ENCODE data around the gene OSBPL1A.

OSBPL1A gene

DNA sequence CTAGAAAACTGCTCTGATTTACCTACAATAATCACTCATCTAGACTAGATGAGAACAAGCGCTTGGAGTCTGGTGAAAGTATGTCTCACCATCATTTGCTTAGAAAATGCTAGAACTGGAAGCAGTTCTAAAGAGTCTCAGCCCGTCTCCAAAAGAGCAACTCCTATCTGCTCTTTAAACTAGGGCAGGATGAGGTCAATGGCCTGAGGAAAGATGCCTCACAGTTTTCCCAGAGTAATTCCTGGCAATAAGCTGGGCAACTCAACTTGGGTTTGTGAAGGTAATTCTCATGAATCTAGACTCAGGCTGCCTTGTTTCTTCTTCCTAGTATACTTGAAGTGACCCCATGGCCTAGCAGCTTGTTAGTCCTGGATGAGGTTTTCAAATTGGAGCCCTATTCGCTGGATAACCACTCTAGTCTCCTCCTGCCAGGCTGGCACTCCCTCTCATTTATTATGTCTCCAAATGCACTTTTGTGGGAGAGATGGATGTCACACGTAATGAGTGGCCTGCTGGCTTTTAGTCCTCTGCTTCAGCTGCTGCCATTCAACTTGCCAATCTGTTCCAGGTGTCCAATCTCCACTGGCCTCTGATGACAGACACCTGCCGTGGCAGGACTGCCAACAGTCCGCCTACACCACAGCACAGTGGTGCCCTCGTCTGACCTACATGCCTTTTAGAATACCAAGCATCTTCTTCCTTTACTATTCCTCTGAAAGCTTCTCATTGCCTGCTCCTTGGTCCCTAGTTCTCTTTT is 177.9 kb downstream of the OSBPL1A start:
- no peak for DNase-seq (ENCODE audit: low spot score)

DNA sequence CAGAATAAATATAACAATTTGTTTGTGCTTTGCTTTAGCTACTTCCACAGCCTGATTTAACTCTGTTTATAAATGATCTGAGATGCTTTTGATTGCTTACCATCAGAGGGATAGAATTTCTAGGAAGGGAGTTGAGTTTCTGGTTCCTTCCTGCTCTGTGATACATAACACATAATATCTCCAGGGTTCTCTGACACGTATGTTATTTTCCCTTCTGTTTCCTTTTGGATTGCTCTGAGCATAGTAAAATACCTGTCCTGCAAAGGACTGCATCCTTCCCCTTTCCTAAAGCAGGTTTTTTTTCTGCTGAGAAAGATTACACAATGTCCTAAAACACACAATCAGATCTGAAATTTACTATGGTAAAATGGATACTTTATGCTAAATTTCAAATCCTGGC is 182.7 kb downstream of the OSBPL1A start:
- no peak for DNase-seq (ENCODE audit: low spot score)

DNA sequence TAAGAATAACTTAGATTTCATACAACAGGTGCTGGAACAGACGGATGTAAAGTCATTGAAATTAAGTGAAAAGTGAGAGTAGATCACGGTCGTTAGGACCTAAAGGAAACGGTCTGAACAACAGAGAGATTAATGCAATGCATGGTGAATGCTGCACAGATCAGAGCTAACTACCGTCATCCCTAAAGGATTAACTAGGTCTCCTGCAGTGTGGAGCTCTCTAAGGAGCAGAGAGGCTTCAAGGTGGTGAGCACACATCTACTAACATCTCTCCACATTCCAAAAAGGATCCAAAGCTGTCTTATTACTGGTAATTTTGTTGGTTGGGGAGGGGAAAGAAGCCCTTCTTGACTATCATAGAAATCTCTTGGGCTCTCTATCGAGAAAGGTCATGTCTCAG is 183.5 kb downstream of the OSBPL1A start:
- no peak for DNase-seq (ENCODE audit: low spot score)

DNA sequence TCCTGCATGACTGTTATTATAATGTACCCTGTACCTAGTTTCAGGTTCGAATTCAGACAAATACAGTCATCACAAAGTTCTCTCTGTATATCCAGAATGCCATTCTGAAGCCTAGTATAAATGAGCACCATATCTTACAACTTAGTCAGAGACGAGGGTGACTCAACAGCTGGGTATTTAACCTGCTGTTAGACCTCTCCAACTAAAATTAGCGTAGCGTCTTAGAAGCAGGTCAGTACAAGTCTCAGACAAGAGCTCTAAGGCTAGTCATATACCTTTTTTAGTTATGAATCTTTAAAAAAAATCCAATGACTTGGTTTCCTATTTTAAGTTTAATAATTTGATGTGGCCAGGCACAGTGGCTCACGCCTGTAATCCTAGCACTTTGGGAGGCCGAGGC is 184.7 kb downstream of the OSBPL1A start:
- DNase-seq (ENCODE audit: low spot score) = no peak

DNA sequence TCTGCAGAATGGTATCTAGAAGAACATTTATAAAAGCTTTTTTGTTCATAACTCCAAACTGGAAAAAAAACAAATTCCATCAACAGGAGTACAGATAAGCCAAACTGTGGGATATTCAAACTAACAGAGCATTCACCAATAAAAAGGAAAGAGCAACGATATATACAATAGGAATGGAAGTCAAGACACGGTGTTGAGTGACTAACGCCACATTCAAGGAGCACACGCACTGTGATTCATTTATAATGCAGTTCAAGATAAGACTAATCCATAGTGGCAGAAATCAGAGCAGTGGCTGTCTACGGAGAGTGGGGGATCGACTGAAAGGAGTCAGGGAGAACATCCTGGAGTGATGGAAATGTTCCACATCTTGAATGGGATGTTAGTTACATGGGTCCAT is 188.1 kb downstream of the OSBPL1A start:
- DNase-seq (ENCODE audit: low spot score) = no peak

DNA sequence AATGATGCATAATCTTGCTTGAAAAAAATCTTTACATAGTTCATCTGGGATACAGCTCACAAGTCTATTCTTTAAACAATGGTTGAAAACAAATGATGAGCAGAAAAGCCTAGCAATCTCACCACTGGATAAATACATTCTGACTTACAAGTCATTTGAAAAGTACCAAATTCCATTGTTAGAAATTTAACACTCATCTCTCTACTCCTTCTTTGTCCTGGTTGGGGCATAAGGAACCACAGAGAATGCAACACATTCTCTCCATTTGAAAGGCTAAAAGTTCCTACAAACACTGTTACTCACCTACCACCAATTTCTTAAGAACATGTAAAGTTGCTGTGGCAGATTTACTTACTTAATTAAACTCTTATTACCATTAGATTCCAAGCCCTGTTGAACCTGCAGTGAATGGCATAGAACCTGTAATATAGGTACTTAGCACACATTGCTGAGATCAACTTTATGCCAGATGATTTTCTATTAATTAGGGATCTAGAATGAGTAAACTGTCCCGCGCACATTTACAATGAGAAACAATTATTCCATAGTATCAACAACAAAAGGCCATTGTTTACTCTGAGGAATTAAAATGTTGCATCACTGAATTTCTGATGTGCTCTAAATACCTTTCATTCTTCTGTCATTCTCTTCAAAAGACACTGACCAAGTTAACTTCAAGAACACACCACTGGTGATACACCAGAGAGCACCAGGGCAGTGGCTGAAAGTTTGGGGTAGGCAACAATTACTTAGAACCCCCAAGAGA is 189.2 kb downstream of the OSBPL1A start:
- no peak for DNase-seq (ENCODE audit: low spot score)

DNA sequence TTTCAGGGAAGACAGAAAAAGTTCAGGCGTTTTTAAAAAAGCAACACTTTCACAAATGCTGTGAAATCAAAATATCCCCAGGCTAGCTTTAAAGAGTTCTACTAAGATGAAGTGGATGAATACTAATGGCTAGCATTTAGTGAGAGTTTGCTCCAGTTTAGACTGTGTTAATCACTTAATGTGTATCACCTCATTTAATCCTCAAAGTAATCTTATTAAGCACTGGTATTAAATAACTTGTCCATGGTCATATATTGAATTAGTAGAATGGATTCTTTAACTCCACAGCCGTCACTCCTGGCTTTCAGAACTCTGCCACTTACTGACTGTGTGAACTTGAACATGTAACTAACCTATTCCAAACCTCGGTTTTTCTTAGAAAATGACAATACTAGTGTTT is 192.7 kb downstream of the OSBPL1A start:
- DNase-seq (ENCODE audit: low spot score) = no peak

DNA sequence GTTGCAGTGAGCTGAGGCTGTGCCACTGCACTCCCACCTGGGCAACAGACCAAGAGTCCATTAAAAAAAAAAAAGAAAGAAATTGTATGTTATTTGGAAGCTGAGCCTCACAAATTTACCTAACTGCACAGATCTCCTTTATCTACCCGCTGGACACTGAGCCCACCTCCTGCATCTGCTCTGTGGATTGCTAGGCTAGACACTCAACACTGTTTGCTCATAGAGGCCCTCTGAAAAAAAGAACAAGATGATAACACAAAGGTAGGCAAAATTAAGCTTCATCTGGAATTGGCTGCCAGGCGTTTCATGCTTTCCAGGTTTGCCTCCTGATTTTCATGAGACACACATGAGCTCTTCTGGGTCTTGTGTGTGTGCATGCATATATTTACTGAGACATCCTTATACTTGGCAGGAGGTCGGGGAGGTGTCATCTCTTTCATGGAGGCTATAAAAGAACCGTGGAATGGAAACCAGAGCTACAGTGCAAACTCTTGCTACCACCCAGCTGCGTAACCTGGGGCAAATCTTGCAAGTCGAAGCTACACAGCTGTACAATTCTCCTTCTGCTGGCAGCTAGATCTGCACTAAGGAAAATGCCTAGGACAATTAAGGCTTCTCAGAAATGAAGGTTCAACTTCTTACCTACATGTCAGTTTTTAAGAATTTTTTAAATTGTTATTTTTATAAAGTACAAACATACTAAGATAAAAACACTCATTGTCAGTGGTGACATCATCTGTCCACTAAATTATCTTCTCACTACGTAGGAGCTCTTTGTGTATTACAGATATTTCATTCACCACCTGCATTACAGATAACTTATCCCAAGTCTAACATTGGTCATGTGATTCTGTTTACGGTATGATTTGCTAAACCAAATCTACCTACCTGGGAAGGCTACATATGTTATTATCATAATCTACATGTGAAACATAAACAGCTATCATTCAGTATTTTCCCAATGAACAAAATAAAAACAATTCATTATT is 195.6 kb downstream of the OSBPL1A start:
- no peak for DNase-seq (ENCODE audit: low spot score)

DNA sequence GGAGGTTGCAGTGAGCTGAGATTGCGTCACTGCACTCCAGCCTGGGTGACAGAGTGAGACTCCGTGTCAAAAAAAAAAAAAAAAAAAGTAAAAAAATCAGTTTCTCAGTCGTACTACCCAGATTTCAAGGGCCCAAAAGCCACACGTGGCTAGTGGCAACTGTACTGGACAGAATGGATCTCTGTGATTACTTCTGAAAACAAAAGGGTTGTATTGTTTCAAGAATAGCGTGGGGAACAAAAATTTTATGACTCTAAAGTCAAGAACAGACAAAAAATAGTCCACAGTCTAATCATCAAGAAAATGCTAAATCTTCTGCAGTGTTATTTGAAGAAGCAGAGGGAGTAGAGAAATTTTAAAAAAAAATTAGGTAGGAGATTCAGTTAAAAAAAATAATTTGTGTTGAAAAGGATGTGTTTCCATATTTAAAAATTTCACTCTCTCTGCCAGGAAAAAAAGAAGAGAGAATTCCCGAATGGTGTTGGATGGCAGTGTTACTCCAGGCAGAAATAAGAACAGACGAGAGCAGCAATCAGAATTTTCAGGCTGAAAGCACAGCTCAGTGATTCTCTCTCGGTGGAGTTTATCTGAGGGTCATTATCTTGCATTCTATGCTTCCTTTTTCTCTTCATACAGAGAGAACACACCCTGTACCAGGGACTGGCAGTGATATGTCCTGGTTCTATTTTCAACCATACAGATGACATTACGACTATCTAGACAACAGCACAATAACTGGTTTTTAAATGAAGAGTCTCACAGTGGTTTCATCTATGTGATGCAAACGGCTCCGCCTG is 196.9 kb downstream of the OSBPL1A start:
- DNase-seq (ENCODE audit: low spot score) = no peak

DNA sequence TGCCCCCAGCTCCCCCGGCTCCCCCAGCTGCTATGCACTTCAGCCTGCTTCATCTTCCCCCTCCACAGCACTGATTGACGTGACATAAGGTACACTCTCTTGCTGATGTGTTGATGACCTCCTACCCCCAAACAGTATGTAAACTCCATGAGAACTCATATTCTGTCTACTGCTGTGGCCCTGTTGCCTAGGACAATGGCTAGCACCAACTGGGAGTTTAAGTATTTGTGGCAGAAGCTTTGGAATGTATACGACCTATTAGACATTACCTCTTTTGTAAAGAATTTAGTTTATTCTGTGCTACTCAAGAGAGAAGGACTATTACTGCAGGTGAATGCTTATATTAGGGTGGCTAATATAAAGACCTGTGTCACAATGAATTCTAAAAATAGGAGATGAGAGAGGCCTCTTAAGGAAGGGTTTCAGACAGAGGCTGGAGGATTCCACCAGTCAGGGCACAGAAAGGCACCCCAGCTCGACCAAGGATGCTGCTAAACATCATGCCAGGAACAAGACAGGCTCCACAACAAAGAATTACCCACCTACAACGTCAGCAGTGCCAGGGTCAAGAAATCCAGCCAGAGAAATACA is 198.2 kb downstream of the OSBPL1A start:
- no peak for DNase-seq (ENCODE audit: low spot score)

DNA sequence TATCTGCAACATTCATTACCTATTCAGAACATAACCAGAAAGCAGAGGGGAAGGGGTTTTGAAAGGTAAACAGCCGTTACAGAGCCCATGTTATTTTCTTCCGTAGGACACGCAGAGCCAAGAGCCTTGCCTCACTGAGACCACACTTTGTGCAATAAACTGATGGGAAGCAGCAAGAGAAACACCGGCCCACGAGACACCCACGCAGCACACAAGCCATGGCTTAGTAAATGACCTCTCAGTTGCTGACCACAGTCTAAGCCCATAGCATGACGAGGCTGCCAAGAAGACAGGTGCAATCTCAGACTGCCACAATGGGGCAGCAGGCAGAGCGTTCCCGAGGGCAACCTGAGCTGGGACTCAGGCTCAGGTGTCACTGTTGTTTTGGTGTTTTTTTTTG is 199.2 kb downstream of the OSBPL1A start:
- DNase-seq (ENCODE audit: low spot score) = no peak

DNA sequence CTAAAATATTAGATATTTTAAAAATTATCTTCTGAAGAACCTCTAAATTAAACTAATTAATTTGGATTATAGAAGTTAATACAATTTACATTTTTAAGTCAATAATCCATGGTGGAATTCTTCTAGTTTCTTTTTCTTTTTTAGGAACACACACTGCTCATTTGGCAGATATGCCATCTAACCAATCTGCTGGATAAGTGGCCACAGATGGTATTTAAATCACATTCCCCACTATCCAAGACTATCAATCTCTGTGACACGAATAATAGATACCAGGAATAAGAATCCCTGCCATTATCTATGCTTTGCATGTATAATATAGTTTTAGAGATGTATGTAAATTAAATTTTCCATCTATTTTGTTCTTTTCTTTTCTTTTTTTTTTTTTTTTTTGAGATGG is 200.2 kb downstream of the OSBPL1A start:
- no peak for DNase-seq (ENCODE audit: low spot score)

DNA sequence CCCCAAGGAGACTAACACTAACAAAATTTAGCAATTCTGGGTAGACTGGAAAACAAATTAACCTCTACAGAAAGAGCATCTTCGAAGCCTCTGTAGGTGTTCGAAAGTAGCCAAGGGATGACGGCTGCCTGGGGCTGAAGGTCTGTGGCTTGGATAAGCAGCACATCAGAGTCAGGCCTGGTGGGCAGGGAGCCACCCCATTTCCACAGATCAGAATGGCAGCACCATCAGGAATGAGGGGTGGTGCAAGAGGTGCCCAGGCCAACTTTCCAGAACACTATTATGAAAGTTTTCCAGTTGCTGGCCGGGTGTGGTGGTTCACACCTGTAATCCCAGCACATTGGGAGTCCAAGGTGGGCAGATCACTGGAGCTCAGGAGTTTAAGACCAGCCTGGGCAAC is 200.9 kb downstream of the OSBPL1A start:
- no peak for DNase-seq (ENCODE audit: low spot score)

DNA sequence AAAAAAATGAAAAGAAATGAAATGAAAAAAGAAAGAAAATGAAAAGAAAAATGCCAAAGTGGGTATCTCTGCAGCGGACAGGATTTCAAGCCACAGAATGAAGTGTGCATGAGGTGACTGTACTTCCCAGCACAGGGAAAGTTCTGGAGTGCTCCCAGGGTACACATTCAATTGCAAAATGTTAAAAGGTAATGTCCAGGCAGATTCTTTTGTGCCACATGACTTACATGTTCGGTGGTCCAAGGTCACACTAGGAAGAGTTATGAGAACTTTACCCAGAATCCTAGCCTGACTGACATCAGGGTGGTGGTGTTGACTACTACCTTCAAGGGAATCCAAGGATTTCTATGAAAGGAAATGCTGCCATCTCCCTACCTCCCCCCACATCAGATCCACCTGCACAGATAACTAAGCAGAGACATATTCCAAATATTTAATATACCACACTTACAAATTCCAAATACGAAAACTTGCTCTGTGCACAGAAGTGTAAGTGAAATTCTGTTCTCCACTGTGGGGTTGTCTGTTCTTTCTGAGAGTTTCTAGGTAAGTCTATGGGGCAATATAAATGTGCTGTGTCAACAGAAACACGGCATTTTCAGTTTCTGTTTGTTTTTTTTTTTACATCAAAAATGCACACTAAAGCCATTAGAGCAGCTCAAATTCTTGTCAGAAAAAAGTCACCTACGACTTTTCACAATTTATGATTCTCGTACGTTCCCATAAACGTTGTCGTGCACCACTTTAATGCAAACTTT is 202.1 kb downstream of the OSBPL1A start:
- DNase-seq (ENCODE audit: low spot score) = no peak

DNA sequence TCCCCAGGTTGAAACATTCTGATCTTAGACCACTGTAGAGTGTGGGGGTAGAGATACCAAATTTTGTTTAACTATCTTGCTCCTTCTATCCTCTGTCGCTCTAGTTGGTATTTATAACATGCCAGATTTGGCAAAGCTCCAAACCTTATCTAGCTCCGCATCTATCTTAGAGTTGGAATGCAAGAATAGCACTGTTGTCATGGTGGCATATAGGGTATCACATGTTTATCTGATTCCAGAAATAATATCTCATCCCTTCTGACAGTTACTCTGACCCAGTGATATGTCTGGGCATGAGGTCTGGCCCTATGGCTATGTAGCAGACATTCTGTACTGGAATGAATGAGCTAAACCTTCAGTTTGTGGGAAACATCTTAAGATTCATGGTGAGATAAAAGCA is 207.0 kb downstream of the OSBPL1A start:
- no peak for DNase-seq (ENCODE audit: low spot score)

DNA sequence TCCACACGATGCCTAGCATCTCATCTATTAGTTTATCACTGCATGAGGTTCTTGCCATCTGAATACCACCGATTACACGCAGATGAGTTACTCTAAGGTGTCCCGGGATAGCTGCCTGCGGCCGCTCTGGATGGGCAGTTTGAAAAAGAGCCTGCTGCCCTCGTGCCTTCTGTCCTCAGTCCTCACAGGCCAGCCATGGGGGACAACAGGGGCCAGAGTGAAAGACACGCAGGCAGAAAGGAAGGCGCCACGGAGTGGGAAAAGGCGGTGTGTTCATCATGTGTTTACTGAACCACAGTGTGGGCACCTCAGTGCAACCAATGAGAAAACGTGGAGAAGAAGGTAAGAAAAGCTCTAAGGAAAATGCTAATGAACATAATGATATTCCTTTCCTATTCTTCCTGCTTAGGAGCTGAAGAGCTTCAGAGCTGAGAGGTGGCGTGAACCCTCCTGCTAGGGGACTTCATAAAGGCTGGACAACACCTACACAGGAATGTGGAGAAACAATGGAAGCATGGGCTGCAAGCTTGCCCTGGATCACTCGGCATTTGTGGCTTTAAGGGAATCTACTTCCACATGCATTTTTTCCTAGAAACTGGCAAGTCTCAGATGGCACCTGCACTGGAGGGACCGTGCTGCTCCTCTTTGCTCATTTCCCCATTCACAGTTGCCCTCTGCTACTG is 207.8 kb downstream of the OSBPL1A start:
- DNase-seq (ENCODE audit: low spot score) = no peak

DNA sequence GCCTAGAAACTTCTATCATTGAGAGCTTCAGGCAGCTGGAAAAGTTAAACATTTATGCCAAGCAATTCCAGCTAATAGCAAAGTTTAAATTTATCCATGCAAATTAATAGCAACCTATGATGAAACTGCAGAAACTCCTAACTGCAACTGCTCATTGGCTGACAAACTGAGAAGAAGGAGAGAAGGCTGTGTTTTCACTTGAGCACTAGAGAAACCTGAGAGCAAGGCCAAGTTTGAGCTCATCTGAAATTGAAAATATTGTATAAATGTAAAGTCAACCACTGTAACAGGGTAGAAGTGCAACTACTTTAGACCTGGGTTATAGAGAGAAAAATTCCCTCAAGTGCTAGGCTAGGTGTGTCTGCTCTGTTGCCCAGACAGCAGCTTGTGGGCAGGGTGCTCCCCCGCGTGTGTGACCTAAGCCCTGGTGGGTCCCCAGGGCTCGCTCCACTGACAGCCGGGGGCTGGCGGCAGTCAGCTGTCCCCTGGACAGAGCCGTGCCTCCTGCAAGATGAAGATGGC is 208.6 kb downstream of the OSBPL1A start:
- DNase-seq (ENCODE audit: low spot score) = no peak

DNA sequence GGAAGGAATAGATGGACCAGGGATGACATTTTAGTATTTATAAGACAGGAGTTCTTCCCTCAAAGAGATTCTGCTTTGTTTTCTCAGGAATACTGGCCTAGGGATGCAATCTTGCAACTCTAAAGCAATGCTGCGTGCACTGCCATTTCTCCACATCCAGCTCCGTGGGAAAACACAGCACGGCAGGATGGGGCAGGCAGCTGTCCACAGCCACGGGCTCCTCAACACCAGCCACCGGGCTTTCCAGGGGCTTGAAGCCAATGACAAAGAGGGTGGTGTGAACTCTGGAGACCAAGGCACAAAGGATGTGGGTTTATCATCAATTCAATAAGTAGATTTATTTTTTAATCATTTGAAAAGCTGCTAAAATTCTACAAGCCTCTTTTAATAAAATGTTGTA is 209.5 kb downstream of the OSBPL1A start:
- DNase-seq (ENCODE audit: low spot score) = no peak

DNA sequence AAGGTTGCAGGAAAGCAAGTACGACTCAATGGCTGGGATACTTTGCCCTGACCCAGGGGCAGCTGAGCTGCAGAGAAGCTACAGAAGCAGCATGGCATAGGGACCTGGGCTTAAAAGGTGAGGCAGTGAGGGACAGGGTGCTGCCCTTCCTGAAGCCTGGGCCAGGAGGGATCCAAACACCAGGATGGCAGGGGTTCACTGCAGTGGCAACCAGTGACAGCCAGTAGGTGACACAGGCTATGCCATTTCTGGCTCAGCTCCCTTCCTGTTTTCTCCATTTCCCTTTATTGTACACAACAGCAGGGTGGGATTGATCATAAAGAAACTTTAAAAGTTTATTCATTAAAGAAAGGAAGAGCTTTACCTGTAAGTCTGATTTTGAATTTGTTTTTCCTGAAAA is 209.9 kb downstream of the OSBPL1A start:
- DNase-seq (ENCODE audit: low spot score) = no peak

DNA sequence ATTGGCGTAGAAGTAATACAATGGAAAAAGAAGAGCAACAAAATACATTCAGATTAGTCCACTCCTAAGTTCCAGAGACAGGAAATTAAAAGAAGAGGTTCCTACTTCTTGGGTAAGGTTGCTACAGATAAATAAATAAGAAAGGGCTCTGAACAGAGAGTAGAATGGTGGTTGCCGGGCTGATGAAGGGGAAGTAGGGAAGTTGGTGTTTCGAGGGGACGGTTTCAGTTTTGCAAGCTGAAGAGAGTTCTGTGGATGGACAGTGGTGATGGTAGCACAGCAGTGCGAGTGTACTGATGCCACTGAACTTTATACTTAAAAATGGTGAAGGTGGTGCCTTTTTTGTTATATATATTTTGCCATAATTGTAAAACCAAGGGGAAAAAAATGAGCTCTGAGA is 210.6 kb downstream of the OSBPL1A start:
- no peak for DNase-seq (ENCODE audit: low spot score)

Data from hematopoietic multipotent progenitor cell treated with erythropoietin and hydrocortisone succinate and interleukin-3 and kit ligand, for 15 days (in vitro differentiated cells).